Measurements from ENCODE around the gene PMAIP1. TPM values are rescaled to one million over a fixed set of nuclear protein-coding genes. Genes with fewer than 3 reads are reported as not detected.

PMAIP1 gene
- 100 to 1,000 TPM; 211 to 514 (median 264) TPM for total RNA-seq
- 116 TPM for total RNA-seq (2013)

GRCh38 chr18:59899298-59900221, at the start of gene PMAIP1:
Gene PMAIP1 (plus strand): TSS chr18:59899996. CDS start chr18:59900178, 182 bp downstream.
- peak; percentile 91 for DNase-seq
- Mint-ChIP-seq H3K27me3 (ENCODE audit: low read depth in 2 of 2) (no peaks in the 10 kb centered on the region), H3K27ac (peak within 1 kb of the TSS; percentile 90 to 98), H3K4me1 (peaks cover 46 to 49% of the 10 kb centered on the region in 2 donors), H3K4me3 (peak within 1 kb of the TSS; percentile 97), H3K36me3 (peaks cover 12% of the 10 kb centered on the region), H3K9me3 (no peaks in the 10 kb centered on the region)
- H3K36me3 ChIP-seq (ENCODE audit: control insufficient read depth, insufficient read depth, low read length) = peaks cover 10% of the 10 kb centered on the region
- under 1% methylated on average over 73 of the region's 73 CpGs for WGBS (ENCODE audit: insufficient coverage)
- peaks cover 14% of the 10 kb centered on the region for H3K4me1 ChIP-seq (ENCODE audit: control insufficient read depth, insufficient read depth, low read length)
- H3K27ac ChIP-seq (ENCODE audit: low read length) = peak within 1 kb of the TSS; percentile 95
- H3K9me3 ChIP-seq (ENCODE audit: control insufficient read depth, insufficient read depth, low read length) = no peaks in the 10 kb centered on the region
- intact Hi-C loops (cut with micrococcal nuclease) = loop anchor here (1.0 to 2.0 kb wide), 2 partner anchors 15 to 22 kb away; no protein-coding TSS in a partner anchor
- TF ChIP-seq CTCF (IDR thresholded peaks at IDR 0.05) = no peak
- peak within 1 kb of the TSS; percentile 97 for H3K4me3 ChIP-seq (ENCODE audit: low read length)
- H3K27me3 ChIP-seq (ENCODE audit: control insufficient read depth, insufficient read depth, low read length) = no peaks in the 10 kb centered on the region
- ATAC-seq = peak; percentile 71 to 91 (median 84)

- H3K36me3 Mint-ChIP-seq = no peaks in the 10 kb centered on the region
- 89% methylated on average over 8 of the region's 8 CpGs for WGBS (ENCODE audit: insufficient coverage)
- intact Hi-C loops (cut with micrococcal nuclease) = no loop called here
- H3K27ac Mint-ChIP-seq = no peak overlapping the region
- peaks cover 0 to 6% of the 10 kb centered on the region in 2 donors for H3K4me1 Mint-ChIP-seq
- ATAC-seq (no peak), DNase-seq (no peak)
- no peak for TF ChIP-seq CTCF (IDR thresholded peaks at IDR 0.05)
- Histone ChIP-seq H3K36me3 (ENCODE audit: control insufficient read depth, insufficient read depth, low read length) (no peaks in the 10 kb centered on the region), H3K9me3 (ENCODE audit: control insufficient read depth, insufficient read depth, low read length) (no peaks in the 10 kb centered on the region), H3K27ac (ENCODE audit: low read length) (no peak overlapping the region), H3K4me3 (ENCODE audit: low read length) (no peak overlapping the region), H3K27me3 (ENCODE audit: control insufficient read depth, insufficient read depth, low read length) (no peaks in the 10 kb centered on the region), H3K4me1 (ENCODE audit: control insufficient read depth, insufficient read depth, low read length) (no peaks in the 10 kb centered on the region)
- H3K4me3 Mint-ChIP-seq = no peak overlapping the region
- H3K9me3 Mint-ChIP-seq = no peaks in the 10 kb centered on the region
- H3K27me3 Mint-ChIP-seq (ENCODE audit: low read depth in 2 of 2) = no peaks in the 10 kb centered on the region
Measured at GRCh38 chr18:59851784-59852399, 47.9 kb upstream of the PMAIP1 start.

GRCh38 chr18:59852548-59852947, 47.2 kb upstream of the PMAIP1 start:
- H3K4me3 ChIP-seq (ENCODE audit: low read length) = no peak overlapping the region
- intact Hi-C loops (cut with micrococcal nuclease) = no loop called here
- no peaks in the 10 kb centered on the region for H3K27me3 Mint-ChIP-seq (ENCODE audit: low read depth in 2 of 2)

More at GRCh38 chr18:59852548-59852947, 47.2 kb upstream of the PMAIP1 start:
- ATAC-seq = no peak
- Mint-ChIP-seq H3K27ac (no peak overlapping the region), H3K9me3 (no peaks in the 10 kb centered on the region), H3K36me3 (no peaks in the 10 kb centered on the region), H3K4me1 (peaks cover 0 to 6% of the 10 kb centered on the region in 2 donors), H3K4me3 (no peak overlapping the region)
- no peak for TF ChIP-seq CTCF (IDR thresholded peaks at IDR 0.05)
- DNase-seq = no peak
- WGBS (ENCODE audit: insufficient coverage) = 90% methylated on average over 1 of the region's 2 CpGs
- no peaks in the 10 kb centered on the region for H3K4me1 ChIP-seq (ENCODE audit: control insufficient read depth, insufficient read depth, low read length)
- H3K27ac ChIP-seq (ENCODE audit: low read length) = no peak overlapping the region
- no peaks in the 10 kb centered on the region for H3K36me3 ChIP-seq (ENCODE audit: control insufficient read depth, insufficient read depth, low read length)
- H3K9me3 ChIP-seq (ENCODE audit: control insufficient read depth, insufficient read depth, low read length) = no peaks in the 10 kb centered on the region
- no peaks in the 10 kb centered on the region for H3K27me3 ChIP-seq (ENCODE audit: control insufficient read depth, insufficient read depth, low read length)
